Measurements from ENCODE around the gene SERPINB2. TPM values are rescaled to one million over a fixed set of nuclear protein-coding genes. Genes with fewer than 3 reads are reported as not detected.
A peak's percentile ranks its signal among the peaks of the same experiment; 100 is the strongest.

Gene SERPINB2
- polyA plus RNA-seq, 1 donor (not counting 4 experiments of a cell fraction or from before 2014, with no cell fraction given): 733 TPM

DNA sequence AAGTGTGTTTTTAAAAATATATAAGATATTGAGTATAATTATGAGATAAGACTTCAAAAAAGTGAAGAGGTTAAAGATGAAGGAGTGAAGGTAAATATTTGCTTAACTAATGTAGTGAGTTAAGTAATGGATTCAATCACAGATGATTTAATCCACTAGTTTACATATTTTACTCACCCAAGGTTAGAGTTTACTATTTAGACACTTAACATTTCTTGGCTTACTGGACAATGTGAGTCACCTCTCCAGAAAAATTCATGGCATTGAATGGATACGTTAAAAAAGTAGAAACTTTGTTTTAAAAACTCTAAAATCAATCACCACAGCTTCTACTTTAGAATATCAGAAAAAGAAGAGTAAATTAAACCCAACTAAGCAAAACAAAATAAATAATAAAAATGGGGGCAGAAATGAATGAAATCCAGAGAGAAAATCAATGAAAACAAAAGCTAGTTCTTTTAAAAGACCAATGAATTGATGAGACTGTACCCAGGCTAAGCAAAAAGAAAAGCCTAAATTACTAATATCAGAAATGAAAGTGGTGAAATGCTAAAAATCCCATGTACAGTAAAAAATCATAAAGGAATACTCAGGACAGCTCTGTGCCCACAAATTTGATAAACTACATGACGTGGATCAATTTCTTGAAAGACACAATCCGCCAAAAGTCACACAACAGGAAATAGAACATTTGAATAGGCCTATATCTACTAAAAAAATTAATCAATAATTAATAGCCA, 59.7 kb downstream of the SERPINB2 start:
- dilution Hi-C loops (cut with MboI; ENCODE audit: extremely low pct_ligation_motif_present, low sequenced_read_pairs): no loop called here
- H2AFZ ChIP-seq (ENCODE audit: control insufficient read depth, low read length): no peak overlapping the region
- FAIRE-seq: no peak

GRCh38 chr18:63949068-63949737, 61.7 kb downstream of the SERPINB2 start, which contains the start of gene HMSD:
Gene HMSD (plus strand): TSS chr18:63949301. CDS start chr18:63953456, 4,155 bp downstream.
- no peak for FAIRE-seq
- peaks cover 11% of the 10 kb centered on the region for H3K4me1 ChIP-seq (ENCODE audit: control insufficient read depth, extremely low read depth, insufficient read depth, low read length)

More for the DNA sequence above, 59.7 kb downstream of the SERPINB2 start:
- no peaks in the 10 kb centered on the region for H3K27me3 ChIP-seq (ENCODE audit: control insufficient read depth, extremely low read depth, insufficient read depth, low read length)
- no peak overlapping the region for H3K4me3 ChIP-seq (ENCODE audit: control insufficient read depth in 2 of 3, extremely low read depth in 1 of 3, insufficient read depth in 2 of 3, low read depth in 1 of 3, low read length in 3 of 3)
- TF ChIP-seq, protein P1, sequence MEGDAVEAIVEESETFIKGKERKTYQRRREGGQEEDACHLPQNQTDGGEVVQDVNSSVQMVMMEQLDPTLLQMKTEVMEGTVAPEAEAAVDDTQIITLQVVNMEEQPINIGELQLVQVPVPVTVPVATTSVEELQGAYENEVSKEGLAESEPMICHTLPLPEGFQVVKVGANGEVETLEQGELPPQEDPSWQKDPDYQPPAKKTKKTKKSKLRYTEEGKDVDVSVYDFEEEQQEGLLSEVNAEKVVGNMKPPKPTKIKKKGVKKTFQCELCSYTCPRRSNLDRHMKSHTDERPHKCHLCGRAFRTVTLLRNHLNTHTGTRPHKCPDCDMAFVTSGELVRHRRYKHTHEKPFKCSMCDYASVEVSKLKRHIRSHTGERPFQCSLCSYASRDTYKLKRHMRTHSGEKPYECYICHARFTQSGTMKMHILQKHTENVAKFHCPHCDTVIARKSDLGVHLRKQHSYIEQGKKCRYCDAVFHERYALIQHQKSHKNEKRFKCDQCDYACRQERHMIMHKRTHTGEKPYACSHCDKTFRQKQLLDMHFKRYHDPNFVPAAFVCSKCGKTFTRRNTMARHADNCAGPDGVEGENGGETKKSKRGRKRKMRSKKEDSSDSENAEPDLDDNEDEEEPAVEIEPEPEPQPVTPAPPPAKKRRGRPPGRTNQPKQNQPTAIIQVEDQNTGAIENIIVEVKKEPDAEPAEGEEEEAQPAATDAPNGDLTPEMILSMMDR (optimal IDR thresholded peaks at IDR 0.05 in 1 of 3, IDR thresholded peaks at IDR 0.05 in 1 of 3, conservative IDR thresholded peaks at IDR 0.05 in 1 of 3; ENCODE audit: extremely low read depth in 1 of 3, insufficient read depth in 2 of 3, low read length in 3 of 3): no peak
- TF ChIP-seq EZH2 (IDR thresholded peaks at IDR 0.05; ENCODE audit: low read length): no peak
- peaks cover 11% of the 10 kb centered on the region for H3K4me1 ChIP-seq (ENCODE audit: control insufficient read depth, extremely low read depth, insufficient read depth, low read length)
- no peak overlapping the region for H3K27ac ChIP-seq (ENCODE audit: control insufficient read depth, insufficient read depth, low read length)
- no peak for DNase-seq (ENCODE audit: low read depth, low spot score)
- no peaks in the 10 kb centered on the region for H3K36me3 ChIP-seq (ENCODE audit: control insufficient read depth in 2 of 2, extremely low read depth in 1 of 2, insufficient read depth in 2 of 2, low read length in 2 of 2)
- H3K4me2 ChIP-seq (ENCODE audit: control insufficient read depth, extremely low read depth, insufficient read depth, low read depth, low read length): no peak overlapping the region
- H3K79me2 ChIP-seq (ENCODE audit: control insufficient read depth, insufficient read depth, low read length): no peaks in the 10 kb centered on the region
- no peaks in the 10 kb centered on the region for H4K20me1 ChIP-seq (ENCODE audit: control insufficient read depth, extremely low read depth, insufficient read depth, low read length)
- H3K9me3 ChIP-seq (ENCODE audit: control insufficient read depth, low read depth, low read length): no peaks in the 10 kb centered on the region
- H3K9ac ChIP-seq (ENCODE audit: control insufficient read depth, extremely low read depth, insufficient read depth, low read length): no peak overlapping the region
- no peaks in the 10 kb centered on the region for H3K9me1 ChIP-seq (ENCODE audit: control insufficient read depth, extremely low read depth, insufficient read depth, low read length)

More at GRCh38 chr18:63949068-63949737, 61.7 kb downstream of the SERPINB2 start, which contains the start of gene HMSD:
- H3K36me3 ChIP-seq (ENCODE audit: control insufficient read depth in 2 of 2, extremely low read depth in 1 of 2, insufficient read depth in 2 of 2, low read length in 2 of 2): no peaks in the 10 kb centered on the region
- H3K27me3 ChIP-seq (ENCODE audit: control insufficient read depth, extremely low read depth, insufficient read depth, low read length): no peaks in the 10 kb centered on the region
- H3K4me3 ChIP-seq (ENCODE audit: control insufficient read depth in 2 of 3, extremely low read depth in 1 of 3, insufficient read depth in 2 of 3, low read depth in 1 of 3, low read length in 3 of 3): peak within 1 kb of the TSS; percentile 15 to 60 (median 37)
- no peaks in the 10 kb centered on the region for H3K9me3 ChIP-seq (ENCODE audit: control insufficient read depth, low read depth, low read length)
- H4K20me1 ChIP-seq (ENCODE audit: control insufficient read depth, extremely low read depth, insufficient read depth, low read length): no peaks in the 10 kb centered on the region
- peak within 1 kb of the TSS; percentile 8 for H3K27ac ChIP-seq (ENCODE audit: control insufficient read depth, insufficient read depth, low read length)
- H3K9me1 ChIP-seq (ENCODE audit: control insufficient read depth, extremely low read depth, insufficient read depth, low read length): no peaks in the 10 kb centered on the region
- peak within 1 kb of the TSS; percentile 93 for H2AFZ ChIP-seq (ENCODE audit: control insufficient read depth, low read length)
- peak within 1 kb of the TSS; percentile 86 for H3K4me2 ChIP-seq (ENCODE audit: control insufficient read depth, extremely low read depth, insufficient read depth, low read depth, low read length)
- TF ChIP-seq, protein P1 (optimal IDR thresholded peaks at IDR 0.05 in 1 of 3, IDR thresholded peaks at IDR 0.05 in 1 of 3, conservative IDR thresholded peaks at IDR 0.05 in 1 of 3; ENCODE audit: extremely low read depth in 1 of 3, insufficient read depth in 2 of 3, low read length in 3 of 3): peak; percentile 43 to 74 (median 54)
- TF ChIP-seq EZH2 (IDR thresholded peaks at IDR 0.05; ENCODE audit: low read length): no peak
- no peaks in the 10 kb centered on the region for H3K79me2 ChIP-seq (ENCODE audit: control insufficient read depth, insufficient read depth, low read length)
- H3K9ac ChIP-seq (ENCODE audit: control insufficient read depth, extremely low read depth, insufficient read depth, low read length): peak within 1 kb of the TSS; percentile 58
- dilution Hi-C loops (cut with MboI; ENCODE audit: extremely low pct_ligation_motif_present, low sequenced_read_pairs): no loop called here
- no peak for DNase-seq (ENCODE audit: low read depth, low spot score)
